GM12874 (cell line): ENCODE measurements around the gene CHRFAM7A.
"Not testable (repeated sequence)": the region's sequence is repeated elsewhere in the genome, so short reads cannot be mapped to it uniquely, and the experiment has no call there.

ENCODE experiments used
- CTCF ChIP-seq: IDR thresholded peaks from 2 replicates; pipeline ENCODE4 v1.5.1; 2011; ENCODE audit warnings: low read depth, mild to moderate bottlenecking, control low read depth, low read length, moderate library complexity; ENCODE audit not compliant: insufficient read depth

The CHRFAM7A gene

GRCh38 chr15:30392766-30393663 lies at the start of gene CHRFAM7A:
Gene CHRFAM7A (minus strand): TSS chr15:30393540. CDS start chr15:30383351, 10,189 bp downstream.
- not testable (repeated sequence) for TF ChIP-seq CTCF

GRCh38 chr15:30414160-30414559 lies 20.8 kb upstream of the CHRFAM7A start, which contains the start of gene GOLGA8R:
Gene GOLGA8R (minus strand): TSS chr15:30414260. CDS start chr15:30414162, 98 bp downstream.
- not testable (repeated sequence) for TF ChIP-seq CTCF
